K562 (cell line): ENCODE results near the gene PRMT5. TPM values are rescaled to one million over a fixed set of nuclear protein-coding genes. Genes with fewer than 3 reads are reported as not detected.

ENCODE experiments used
- C11orf30 ChIP-seq: fragments of 450-650 bp; IDR thresholded peaks from 2 replicates; pipeline ENCODE4 v1.6.1; 2016; ENCODE audit warnings: low read depth, mild to moderate bottlenecking
- CHD4 ChIP-seq: fragments of 200-600 bp; sonication (generic); IDR thresholded peaks from 3 replicates; pipeline ENCODE4 v1.6.1; 2012; ENCODE audit warnings: low read depth, mild to moderate bottlenecking, mixed read lengths, low read length, inconsistent platforms; ENCODE audit not compliant: insufficient read depth, insufficient replicate concordance, poor library complexity, severe bottlenecking
- ESRRB ChIP-seq: fragments of 250-450 bp; sonication (Bioruptor Pico); IDR thresholded peaks from 2 replicates; pipeline ENCODE4 v1.5.0; 2020; ENCODE audit warnings: mild to moderate bottlenecking, moderate library complexity, borderline replicate concordance
- ETV1 ChIP-seq: fragments of 450-650 bp; conservative IDR thresholded peaks from 2 replicates; pipeline ENCODE4 v1.6.1; 2016; ENCODE audit warnings: missing genetic modification characterization, control low read depth, low read depth, missing compliant biosample characterization
- GABPB2 ChIP-seq: fragments of 250-450 bp; sonication (Bioruptor Pico); conservative IDR thresholded peaks from 2 replicates; pipeline ENCODE4 v1.5.1; 2021; ENCODE audit warnings: mild to moderate bottlenecking
- HOXB6 ChIP-seq: fragments of 250-450 bp; sonication (Bioruptor Pico); IDR thresholded peaks from 2 replicates; pipeline ENCODE4 v1.5.1; 2022; ENCODE audit warnings: mild to moderate bottlenecking, borderline replicate concordance
- KLF6 ChIP-seq: fragments of 250-450 bp; sonication (Bioruptor Pico); IDR thresholded peaks from 2 replicates; pipeline ENCODE4 v1.4.0; 2020; ENCODE audit warnings: mild to moderate bottlenecking, moderate library complexity, borderline replicate concordance
- PML ChIP-seq: IDR thresholded peaks from 2 replicates; pipeline ENCODE4 v1.6.1; 2012; ENCODE audit warnings: low read length, inconsistent platforms
- RHOXF2B ChIP-seq: fragments of 250-450 bp; sonication (Bioruptor Pico); conservative IDR thresholded peaks from 2 replicates; pipeline ENCODE4 v1.5.1; 2021
- SMARCA5 ChIP-seq: fragments of 450-650 bp; IDR thresholded peaks from 2 replicates; pipeline ENCODE4 v1.6.1; 2016
- SOX6 ChIP-seq: fragments of 450-650 bp; IDR thresholded peaks from 2 replicates; pipeline ENCODE4 v1.6.1; 2014; ENCODE audit warnings: mild to moderate bottlenecking
- ZFP30 ChIP-seq: fragments of 250-450 bp; sonication (Bioruptor Pico); IDR thresholded peaks from 2 replicates; pipeline ENCODE4 v1.8.0; 2022; ENCODE audit warnings: moderate library complexity, mild to moderate bottlenecking, inconsistent platforms, borderline replicate concordance
- ZNF436 ChIP-seq: fragments of 250-450, 450-650 bp; sonication (Bioruptor Pico); formaldehyde crosslinking; IDR thresholded peaks from 2 replicates; pipeline ENCODE4 v1.7.0; 2020; ENCODE audit warnings: mild to moderate bottlenecking
- polyA plus RNA-seq, 8 experiments: library from polyadenylated mRNA; depleted of rRNA in 4 of 8; stranded (reverse) in 5 of 8; unstranded in 3 of 8; fragments of >200 nt; fragmentation: Nextera tagmentation in 2 of 8; fragmentation: Illumina TruSeq in 1 of 8; extraction: Ambion mirVana in 2 of 8; extraction: Trizol in 1 of 8; gene quantifications; 2 replicates each; pipeline versions ENCODE4 v1.2.1 to v1.2.3, GENCODE V29; 2011 to 2014; ENCODE audit warnings: inconsistent platforms in 1 of 8, missing spikeins in 1 of 8
- total RNA-seq, 7 experiments: library from RNA; depleted of rRNA in 6 of 7; stranded (reverse); fragments of >200 nt in 6 of 7; fragmentation: Illumina TruSeq in 2 of 7; extraction: Trizol in 2 of 7; gene quantifications; 2 replicates each; pipeline versions ENCODE4 v1.2.1 to v1.2.3, GENCODE V29; 2011 to 2021; ENCODE audit warnings: low replicate concordance in 1 of 7
- TF ChIP-seq, protein P1 (sequence below): IDR thresholded peaks from 2 replicates; pipeline ENCODE4 v1.6.1; 2012; ENCODE audit warnings: low read depth, low read length, improper control_type of control experiment, borderline replicate concordance
- TF ChIP-seq, protein P2 (sequence below): fragments of 450-650 bp; IDR thresholded peaks from 2 replicates; pipeline ENCODE4 v1.6.1; 2016; ENCODE audit warnings: mild to moderate bottlenecking, moderate library complexity
- TF ChIP-seq, protein P3 (sequence below): sonication (generic); formaldehyde crosslinking; IDR thresholded peaks from 2 replicates; pipeline ENCODE4 v1.9.0; 2022; ENCODE audit warnings: mild to moderate bottlenecking, missing genetic modification reagents

PRMT5 gene
- total and polyA plus RNA-seq, 9 of the 15 experiments (the other 6 are each of a cell fraction or from before 2014, with no cell fraction given) = 114 to 552 (median 222) TPM

DNA sequence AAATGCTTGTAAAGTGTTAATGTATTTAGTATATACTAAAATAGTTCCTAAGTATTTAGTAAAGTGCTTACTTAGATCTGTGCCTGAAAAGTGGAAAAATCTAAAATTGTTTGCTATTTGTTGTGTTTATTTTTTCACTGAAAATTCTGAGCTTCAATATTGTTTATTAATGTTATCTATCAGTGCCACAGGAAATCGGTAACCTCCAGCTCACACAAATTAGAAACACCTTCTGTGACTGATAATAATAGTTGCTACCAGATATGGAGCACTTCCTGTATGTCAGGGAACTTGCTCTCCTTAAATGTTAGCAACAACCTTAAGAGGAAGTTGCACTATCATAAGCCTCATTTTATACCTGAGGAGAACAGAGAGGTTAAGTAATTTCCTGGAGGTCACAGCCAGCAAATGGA lies 58.4 kb downstream of the PRMT5 start (continued):
- TF ChIP-seq, protein P1, sequence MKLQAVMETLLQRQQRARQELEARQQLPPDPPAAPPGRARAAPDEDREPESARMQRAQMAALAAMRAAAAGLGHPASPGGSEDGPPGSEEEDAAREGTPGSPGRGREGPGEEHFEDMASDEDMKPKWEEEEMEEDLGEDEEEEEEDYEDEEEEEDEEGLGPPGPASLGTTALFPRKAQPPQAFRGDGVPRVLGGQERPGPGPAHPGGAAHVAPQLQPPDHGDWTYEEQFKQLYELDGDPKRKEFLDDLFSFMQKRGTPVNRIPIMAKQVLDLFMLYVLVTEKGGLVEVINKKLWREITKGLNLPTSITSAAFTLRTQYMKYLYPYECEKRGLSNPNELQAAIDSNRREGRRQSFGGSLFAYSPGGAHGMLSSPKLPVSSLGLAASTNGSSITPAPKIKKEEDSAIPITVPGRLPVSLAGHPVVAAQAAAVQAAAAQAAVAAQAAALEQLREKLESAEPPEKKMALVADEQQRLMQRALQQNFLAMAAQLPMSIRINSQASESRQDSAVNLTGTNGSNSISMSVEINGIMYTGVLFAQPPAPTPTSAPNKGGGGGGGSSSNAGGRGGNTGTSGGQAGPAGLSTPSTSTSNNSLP = no peak
- TF ChIP-seq HOXB6 (CRISPR knock-in tag) = no peak
- TF ChIP-seq C11orf30 = no peak
- no peak for TF ChIP-seq GABPB2 (CRISPR knock-in tag)
- TF ChIP-seq SMARCA5 = peak; percentile 78; the same call in 1 of the 2 replicates
- TF ChIP-seq SOX6 = no peak; the same call in 1 of the 2 replicates
- TF ChIP-seq ZNF436 (CRISPR knock-in tag) = no peak
- no peak for TF ChIP-seq ESRRB
- no peak for TF ChIP-seq ZFP30 (CRISPR knock-in tag)
- no peak; the same call in 1 of the 2 replicates for TF ChIP-seq PML
- TF ChIP-seq, protein P2, sequence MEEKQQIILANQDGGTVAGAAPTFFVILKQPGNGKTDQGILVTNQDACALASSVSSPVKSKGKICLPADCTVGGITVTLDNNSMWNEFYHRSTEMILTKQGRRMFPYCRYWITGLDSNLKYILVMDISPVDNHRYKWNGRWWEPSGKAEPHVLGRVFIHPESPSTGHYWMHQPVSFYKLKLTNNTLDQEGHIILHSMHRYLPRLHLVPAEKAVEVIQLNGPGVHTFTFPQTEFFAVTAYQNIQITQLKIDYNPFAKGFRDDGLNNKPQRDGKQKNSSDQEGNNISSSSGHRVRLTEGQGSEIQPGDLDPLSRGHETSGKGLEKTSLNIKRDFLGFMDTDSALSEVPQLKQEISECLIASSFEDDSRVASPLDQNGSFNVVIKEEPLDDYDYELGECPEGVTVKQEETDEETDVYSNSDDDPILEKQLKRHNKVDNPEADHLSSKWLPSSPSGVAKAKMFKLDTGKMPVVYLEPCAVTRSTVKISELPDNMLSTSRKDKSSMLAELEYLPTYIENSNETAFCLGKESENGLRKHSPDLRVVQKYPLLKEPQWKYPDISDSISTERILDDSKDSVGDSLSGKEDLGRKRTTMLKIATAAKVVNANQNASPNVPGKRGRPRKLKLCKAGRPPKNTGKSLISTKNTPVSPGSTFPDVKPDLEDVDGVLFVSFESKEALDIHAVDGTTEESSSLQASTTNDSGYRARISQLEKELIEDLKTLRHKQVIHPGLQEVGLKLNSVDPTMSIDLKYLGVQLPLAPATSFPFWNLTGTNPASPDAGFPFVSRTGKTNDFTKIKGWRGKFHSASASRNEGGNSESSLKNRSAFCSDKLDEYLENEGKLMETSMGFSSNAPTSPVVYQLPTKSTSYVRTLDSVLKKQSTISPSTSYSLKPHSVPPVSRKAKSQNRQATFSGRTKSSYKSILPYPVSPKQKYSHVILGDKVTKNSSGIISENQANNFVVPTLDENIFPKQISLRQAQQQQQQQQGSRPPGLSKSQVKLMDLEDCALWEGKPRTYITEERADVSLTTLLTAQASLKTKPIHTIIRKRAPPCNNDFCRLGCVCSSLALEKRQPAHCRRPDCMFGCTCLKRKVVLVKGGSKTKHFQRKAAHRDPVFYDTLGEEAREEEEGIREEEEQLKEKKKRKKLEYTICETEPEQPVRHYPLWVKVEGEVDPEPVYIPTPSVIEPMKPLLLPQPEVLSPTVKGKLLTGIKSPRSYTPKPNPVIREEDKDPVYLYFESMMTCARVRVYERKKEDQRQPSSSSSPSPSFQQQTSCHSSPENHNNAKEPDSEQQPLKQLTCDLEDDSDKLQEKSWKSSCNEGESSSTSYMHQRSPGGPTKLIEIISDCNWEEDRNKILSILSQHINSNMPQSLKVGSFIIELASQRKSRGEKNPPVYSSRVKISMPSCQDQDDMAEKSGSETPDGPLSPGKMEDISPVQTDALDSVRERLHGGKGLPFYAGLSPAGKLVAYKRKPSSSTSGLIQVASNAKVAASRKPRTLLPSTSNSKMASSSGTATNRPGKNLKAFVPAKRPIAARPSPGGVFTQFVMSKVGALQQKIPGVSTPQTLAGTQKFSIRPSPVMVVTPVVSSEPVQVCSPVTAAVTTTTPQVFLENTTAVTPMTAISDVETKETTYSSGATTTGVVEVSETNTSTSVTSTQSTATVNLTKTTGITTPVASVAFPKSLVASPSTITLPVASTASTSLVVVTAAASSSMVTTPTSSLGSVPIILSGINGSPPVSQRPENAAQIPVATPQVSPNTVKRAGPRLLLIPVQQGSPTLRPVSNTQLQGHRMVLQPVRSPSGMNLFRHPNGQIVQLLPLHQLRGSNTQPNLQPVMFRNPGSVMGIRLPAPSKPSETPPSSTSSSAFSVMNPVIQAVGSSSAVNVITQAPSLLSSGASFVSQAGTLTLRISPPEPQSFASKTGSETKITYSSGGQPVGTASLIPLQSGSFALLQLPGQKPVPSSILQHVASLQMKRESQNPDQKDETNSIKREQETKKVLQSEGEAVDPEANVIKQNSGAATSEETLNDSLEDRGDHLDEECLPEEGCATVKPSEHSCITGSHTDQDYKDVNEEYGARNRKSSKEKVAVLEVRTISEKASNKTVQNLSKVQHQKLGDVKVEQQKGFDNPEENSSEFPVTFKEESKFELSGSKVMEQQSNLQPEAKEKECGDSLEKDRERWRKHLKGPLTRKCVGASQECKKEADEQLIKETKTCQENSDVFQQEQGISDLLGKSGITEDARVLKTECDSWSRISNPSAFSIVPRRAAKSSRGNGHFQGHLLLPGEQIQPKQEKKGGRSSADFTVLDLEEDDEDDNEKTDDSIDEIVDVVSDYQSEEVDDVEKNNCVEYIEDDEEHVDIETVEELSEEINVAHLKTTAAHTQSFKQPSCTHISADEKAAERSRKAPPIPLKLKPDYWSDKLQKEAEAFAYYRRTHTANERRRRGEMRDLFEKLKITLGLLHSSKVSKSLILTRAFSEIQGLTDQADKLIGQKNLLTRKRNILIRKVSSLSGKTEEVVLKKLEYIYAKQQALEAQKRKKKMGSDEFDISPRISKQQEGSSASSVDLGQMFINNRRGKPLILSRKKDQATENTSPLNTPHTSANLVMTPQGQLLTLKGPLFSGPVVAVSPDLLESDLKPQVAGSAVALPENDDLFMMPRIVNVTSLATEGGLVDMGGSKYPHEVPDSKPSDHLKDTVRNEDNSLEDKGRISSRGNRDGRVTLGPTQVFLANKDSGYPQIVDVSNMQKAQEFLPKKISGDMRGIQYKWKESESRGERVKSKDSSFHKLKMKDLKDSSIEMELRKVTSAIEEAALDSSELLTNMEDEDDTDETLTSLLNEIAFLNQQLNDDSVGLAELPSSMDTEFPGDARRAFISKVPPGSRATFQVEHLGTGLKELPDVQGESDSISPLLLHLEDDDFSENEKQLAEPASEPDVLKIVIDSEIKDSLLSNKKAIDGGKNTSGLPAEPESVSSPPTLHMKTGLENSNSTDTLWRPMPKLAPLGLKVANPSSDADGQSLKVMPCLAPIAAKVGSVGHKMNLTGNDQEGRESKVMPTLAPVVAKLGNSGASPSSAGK = no peak
- no peak for TF ChIP-seq KLF6 (CRISPR knock-in tag)
- TF ChIP-seq, protein P3, sequence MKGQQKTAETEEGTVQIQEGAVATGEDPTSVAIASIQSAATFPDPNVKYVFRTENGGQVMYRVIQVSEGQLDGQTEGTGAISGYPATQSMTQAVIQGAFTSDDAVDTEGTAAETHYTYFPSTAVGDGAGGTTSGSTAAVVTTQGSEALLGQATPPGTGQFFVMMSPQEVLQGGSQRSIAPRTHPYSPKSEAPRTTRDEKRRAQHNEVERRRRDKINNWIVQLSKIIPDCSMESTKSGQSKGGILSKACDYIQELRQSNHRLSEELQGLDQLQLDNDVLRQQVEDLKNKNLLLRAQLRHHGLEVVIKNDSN (CRISPR knock-in tag) = no peak
- TF ChIP-seq RHOXF2B (CRISPR knock-in tag) = no peak
- TF ChIP-seq ETV1 = peak; percentile 60
- TF ChIP-seq CHD4 = no peak
